ENCODE data around the gene OR13C2.
"Not testable (repeated sequence)": the region's sequence is repeated elsewhere in the genome, so short reads cannot be mapped to it uniquely, and the experiment has no call there.

The OR13C2 gene, protein sequence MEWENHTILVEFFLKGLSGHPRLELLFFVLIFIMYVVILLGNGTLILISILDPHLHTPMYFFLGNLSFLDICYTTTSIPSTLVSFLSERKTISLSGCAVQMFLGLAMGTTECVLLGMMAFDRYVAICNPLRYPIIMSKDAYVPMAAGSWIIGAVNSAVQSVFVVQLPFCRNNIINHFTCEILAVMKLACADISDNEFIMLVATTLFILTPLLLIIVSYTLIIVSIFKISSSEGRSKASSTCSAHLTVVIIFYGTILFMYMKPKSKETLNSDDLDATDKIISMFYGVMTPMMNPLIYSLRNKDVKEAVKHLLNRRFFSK

DNA sequence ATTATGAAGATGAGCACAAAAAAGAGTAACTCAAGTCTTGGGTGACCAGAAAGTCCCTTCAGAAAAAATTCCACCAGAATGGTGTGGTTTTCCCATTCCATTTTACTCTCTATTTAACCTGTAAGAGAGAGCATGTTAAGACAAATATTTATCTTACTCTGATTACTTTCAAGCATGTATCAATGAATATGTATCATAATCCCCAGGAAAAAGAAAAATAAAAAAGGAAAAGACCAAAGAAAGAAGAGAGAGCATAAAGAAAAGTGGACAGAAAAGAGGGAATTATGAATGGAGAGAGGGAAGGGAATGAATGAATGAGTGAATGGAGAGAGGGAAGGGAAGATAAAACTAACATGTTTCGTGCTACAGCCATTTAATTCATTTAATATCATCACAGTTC, at the start of gene OR13C2:
Gene OR13C2 (minus strand): TSS at position 101 of the 400 bp plus-strand sequence. CDS start 0 bp downstream, at position 101.
- FAIRE-seq = not testable (repeated sequence)

DNA sequence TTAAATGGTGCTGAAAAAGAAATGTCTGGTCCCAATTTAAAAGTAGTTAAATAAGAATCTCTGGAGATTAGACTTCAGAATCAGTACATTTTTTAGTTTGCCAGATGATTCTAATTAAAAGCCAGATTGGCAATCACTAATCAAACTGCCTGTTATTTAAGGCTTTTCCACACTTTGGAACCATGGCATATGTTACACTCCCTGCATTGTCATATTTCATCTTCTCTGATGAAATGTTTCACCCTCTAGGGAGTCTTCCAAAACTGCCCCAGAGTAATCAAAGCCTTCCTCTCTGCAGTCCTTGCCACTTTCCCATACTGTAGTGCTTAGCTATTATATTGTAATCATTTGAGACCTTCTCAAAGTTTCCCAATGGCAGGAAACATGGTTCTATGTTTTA, 30.0 kb upstream of the OR13C2 start:
- FAIRE-seq = no peak

- FAIRE-seq = no peak
Observed at GRCh38 chr9:104633976-104634520, 28.6 kb upstream of the OR13C2 start.

DNA sequence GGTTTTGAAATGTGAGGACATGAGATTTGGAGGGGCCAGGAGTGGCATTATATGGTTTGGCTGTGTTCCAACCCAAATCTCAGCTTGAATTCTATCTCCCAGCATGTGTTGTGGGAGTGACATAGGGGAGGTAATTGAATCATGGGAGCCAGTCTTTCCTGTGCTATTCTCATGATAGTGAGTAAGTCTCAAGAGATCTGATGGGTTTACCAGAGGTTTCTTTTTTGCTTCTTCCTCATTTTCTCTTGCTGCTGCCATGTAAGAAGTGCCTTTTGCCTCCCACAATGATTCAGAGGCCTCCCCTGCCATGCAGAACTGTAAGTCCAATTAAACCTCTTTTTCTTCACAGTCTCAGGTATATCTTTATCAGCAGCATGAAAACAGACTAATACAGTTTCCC, 20.5 kb upstream of the OR13C2 start:
- not testable (repeated sequence) for FAIRE-seq

DNA sequence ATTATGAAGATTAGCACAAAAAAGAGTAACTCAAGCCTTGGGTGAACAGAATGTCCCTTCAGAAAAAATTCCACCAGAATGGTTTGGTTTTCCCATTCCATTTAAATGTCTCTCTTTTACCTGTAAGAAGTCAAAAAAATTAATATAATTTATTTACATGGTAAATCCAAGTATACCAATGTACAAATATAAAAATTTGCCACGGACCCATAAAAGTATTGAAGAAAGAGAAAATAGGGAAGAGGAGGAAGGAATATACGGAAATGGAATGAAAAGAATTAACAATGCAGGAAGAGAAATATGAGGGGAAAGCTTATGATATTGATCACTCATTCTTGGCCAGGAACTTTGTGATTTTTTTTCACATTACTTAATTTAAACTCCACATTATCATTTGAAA, 12.7 kb upstream of the OR13C2 start, which contains the start of gene OR13C9:
Gene OR13C9 (minus strand): TSS at position 101 of the 400 bp plus-strand sequence. CDS start 0 bp downstream, at position 101.
- no peak for FAIRE-seq

DNA sequence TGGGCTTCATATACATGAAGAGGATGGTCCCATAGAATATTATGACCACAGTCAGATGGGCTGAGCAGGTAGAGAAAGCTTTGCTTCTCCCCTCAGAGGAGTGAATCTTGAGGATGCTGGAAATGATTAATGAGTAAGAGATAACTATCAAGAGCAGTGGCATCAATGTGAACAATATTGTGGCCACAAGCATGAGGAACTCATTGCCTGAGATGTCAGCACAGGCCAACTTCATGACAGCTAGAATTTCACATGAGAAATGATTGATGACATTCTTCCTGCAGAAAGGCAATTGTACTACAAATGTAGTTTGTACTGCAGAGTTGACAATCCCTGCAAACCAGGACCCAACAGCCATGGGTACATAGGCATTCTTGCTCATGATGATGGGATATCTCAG, 12.0 kb upstream of the OR13C2 start:
- no peak for FAIRE-seq

GRCh38 chr9:104611213-104611612, 5.8 kb upstream of the OR13C2 start:
- no peak for FAIRE-seq

GRCh38 chr9:104608336-104608735, 2.9 kb upstream of the OR13C2 start:
- FAIRE-seq = no peak

DNA sequence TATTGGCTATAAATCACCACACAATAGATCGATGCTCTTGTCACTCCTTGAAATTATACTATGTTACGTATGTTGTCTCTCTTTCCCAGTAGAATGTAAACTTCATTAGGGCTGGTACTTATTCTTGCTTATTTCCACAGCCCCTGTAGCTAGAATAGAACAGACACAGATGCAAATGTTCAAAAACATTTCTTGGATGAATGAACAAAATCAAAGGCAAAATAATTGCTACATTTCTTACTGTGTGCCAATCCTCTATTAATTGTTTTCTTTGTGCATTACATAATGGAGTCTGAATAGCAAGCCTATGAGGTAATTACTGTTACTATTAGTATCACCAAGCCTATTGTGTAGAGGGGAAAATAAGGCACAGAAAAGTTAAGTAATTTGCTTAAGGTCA, 725 bp upstream of the OR13C2 start:
- no peak for FAIRE-seq

- no peak for FAIRE-seq
Observed at GRCh38 chr9:104604801-104605200, 626 bp downstream of the OR13C2 start.

GRCh38 chr9:104599313-104599712, 6.1 kb downstream of the OR13C2 start, which contains the start of gene OR13C5:
OR13C5 (minus strand) TSS chr9:104599413; CDS start chr9:104599413, 0 bp downstream.
- FAIRE-seq = not testable (repeated sequence)

- FAIRE-seq = not testable (repeated sequence)
Observed at GRCh38 chr9:104598749-104599148, 6.7 kb downstream of the OR13C2 start.

DNA sequence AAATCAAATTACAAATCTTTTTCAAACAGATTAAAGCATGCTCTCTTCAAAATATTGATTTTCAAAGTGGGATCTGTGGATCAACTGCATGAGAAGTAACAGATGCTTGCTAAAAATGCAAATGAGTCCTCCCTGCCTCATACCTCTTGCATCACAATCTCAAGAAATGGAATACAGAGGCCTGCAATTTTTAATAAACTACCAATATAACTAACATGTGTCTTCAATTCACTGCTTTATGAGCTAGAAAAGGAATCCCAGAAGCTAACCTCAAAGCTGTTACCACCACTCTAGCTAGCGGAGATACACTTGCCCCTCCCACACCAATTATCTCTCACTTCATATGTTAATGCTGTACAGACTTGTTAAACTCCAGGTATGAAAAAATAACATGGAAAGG, 15.8 kb downstream of the OR13C2 start:
- FAIRE-seq = no peak

GRCh38 chr9:104586496-104587180, 18.8 kb downstream of the OR13C2 start:
- no peak for FAIRE-seq

DNA sequence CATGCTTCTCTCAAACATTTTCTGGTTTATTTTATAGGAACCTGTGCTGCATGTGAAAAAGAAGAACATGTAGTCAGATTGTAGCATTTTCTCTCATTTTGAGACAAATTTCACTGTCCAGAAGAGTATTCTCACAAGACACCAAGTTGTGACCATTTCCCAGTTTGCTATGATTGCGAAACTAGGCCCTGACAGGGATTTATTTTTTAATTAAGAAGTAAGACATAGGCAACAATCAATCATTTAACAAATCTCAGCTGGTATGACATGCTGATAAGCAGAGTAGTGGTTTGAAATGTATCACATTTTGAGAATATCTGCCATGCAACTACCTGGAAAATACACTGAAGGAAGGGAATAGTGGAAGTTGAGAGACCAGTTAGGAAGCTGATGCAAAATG, 24.9 kb downstream of the OR13C2 start:
- FAIRE-seq = no peak

- no peak for FAIRE-seq
Observed at GRCh38 chr9:104577263-104577662, 28.2 kb downstream of the OR13C2 start.

DNA sequence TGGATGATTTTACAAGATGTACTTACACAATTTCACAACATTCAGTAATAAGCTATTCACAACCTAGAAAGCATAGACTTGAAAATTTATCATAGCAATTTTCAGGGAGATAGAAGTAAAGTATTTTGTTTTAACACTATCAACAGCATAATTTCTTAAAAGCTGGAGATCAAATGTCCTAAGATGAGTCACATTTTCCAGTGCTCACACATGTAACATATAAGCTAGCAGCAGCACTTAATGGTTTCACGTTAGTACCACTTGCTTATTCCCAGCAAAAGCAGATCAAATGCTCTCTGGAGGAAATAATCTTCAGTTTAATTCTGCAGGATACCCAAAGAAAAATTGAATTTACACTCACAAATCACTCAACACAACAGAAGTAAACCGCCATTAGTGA, 30.0 kb downstream of the OR13C2 start:
- FAIRE-seq = no peak

DNA sequence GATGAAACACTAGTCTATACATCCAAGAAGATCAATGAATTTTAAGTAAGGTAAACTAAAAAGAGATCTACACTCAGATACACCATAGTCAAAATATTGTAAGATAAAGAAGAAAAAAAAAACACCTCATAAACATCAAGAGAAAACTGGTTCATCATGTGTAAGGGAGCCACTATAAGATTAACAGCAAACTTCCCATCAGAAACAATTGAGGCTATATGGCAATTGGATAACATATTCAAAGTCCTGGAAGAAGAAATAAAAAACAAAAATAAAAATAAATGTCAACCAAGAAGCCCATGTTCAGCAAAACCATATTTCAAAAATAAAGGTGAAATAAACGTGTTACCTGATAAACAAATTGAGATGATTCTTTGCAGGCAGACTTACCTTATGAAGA, 32.8 kb downstream of the OR13C2 start:
- no peak for FAIRE-seq

DNA sequence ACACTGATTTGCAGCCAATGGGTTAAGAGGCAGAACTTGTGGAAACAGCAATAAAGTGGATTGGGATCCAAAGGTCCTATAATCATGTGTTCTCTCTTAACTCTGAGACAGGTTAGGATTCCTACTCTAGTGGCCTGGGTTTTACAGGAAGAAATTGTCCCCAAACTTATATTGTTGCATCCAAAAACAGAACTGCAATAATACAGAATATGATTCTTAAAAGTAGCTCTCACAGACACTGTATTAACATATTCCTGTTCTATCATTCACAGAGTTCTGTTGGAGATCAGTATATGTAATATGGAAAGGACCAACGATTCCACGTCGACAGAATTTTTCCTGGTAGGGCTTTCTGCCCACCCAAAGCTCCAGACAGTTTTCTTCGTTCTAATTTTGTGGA, 36.6 kb downstream of the OR13C2 start, which contains the start of gene OR13C8:
Gene OR13C8 (plus strand): TSS at position 301 of the 400 bp plus-strand sequence. CDS start 0 bp downstream, at position 301.
- FAIRE-seq = no peak

DNA sequence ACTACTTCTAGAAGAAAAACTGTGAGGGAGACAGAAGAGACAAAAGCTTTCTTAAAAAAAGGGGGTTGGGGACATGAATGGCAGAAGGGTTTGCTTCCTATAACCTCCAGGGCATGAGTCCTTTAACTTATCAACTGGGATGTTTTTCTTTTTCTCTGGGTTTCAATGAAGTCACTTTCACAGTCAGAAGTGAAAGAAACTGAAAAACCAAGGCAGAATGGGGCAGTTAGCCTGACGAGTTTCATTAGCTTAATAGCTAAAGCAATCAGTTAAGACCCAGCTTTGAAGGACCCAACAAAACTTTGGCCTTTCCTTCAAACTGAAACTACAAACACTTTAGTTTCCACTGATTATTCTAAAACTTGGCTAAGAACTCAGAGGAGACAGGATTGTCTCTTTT, 41.1 kb downstream of the OR13C2 start:
- FAIRE-seq = no peak

DNA sequence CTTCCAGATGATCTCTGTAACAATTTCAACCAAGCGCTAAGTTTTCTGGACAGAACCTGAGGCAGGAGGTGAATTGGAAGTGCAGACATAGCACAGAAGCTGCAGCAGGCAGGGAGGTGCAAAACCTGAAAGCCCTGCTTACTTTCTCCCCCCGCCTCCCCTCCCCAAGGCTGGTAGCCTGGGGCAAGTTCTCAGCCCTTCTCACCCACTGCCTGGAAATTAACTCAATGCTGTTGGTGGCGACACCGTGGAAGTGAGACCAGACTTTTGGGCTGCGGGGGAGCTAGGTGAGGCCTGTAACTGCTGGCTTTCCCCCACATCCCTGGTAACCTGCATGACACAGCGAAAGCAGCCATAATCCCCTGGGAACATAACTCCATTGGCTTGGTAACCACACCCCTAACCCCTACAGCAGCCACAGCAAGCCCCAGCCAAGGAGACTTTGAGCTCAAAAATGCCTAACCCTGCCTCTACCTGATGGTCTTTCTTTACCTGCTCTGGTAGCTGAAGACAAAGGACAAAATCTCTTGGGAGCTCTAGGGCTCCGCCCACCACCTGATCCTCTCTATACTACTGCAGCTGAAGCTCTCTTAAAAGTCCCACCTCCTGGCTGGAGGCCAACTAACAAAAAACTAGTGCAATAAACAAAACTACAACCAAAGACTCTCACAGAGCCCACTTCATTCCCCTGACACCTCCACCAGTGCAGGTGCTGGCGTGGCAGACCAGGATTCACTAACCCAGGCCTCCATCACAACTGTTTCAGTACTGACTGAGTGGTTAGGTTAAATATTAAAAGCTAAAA, 48.4 kb downstream of the OR13C2 start:
- FAIRE-seq = no peak

- no peak for FAIRE-seq
Observed at GRCh38 chr9:104555521-104555920, 49.9 kb downstream of the OR13C2 start.
